ENCODE data around the gene CYP4F3. TPM values are rescaled to one million over a fixed set of nuclear protein-coding genes. Genes with fewer than 3 reads are reported as not detected.

Gene CYP4F3, protein sequence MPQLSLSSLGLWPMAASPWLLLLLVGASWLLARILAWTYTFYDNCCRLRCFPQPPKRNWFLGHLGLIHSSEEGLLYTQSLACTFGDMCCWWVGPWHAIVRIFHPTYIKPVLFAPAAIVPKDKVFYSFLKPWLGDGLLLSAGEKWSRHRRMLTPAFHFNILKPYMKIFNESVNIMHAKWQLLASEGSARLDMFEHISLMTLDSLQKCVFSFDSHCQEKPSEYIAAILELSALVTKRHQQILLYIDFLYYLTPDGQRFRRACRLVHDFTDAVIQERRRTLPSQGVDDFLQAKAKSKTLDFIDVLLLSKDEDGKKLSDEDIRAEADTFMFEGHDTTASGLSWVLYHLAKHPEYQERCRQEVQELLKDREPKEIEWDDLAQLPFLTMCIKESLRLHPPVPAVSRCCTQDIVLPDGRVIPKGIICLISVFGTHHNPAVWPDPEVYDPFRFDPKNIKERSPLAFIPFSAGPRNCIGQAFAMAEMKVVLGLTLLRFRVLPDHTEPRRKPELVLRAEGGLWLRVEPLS
- total RNA-seq: under 1 TPM in 2 of 4 donors, not detected in 2; 0.33 to 0.94 TPM

DNA sequence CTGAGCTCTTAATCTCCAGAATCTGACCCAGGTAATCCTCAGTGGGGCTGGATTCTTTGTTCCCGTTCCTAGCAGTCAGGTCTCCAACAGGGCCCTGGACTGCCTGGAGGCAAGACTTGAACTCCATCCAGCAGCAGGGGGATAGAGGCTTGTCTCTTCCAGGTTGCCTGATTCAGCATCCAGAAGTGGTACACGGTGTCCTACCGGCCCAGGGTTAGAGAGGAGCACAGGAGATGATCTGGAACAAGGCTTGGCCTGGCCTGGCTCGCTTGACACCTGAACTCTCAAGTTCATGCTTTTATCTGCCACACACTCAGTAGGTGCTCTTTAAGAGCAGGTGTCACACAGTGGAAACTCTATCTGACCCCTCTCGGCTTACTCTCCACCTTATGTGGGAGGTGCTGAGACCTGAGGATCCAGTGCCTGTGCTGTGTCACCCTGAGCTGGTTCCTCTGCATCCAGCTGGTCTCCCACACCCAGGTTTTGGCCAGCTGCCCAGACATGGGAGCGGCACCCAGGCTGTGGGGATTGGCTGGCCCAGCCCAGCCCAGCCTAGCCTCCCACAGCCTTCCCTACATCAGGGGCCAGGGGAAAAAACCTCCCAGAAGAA is at the start of gene CYP4F3:
TSS of gene CYP4F3 (plus strand) at position 604 of the 610 bp plus-strand sequence. CDS start 519 bp downstream, outside the sequence.
- TF ChIP-seq, protein P1, sequence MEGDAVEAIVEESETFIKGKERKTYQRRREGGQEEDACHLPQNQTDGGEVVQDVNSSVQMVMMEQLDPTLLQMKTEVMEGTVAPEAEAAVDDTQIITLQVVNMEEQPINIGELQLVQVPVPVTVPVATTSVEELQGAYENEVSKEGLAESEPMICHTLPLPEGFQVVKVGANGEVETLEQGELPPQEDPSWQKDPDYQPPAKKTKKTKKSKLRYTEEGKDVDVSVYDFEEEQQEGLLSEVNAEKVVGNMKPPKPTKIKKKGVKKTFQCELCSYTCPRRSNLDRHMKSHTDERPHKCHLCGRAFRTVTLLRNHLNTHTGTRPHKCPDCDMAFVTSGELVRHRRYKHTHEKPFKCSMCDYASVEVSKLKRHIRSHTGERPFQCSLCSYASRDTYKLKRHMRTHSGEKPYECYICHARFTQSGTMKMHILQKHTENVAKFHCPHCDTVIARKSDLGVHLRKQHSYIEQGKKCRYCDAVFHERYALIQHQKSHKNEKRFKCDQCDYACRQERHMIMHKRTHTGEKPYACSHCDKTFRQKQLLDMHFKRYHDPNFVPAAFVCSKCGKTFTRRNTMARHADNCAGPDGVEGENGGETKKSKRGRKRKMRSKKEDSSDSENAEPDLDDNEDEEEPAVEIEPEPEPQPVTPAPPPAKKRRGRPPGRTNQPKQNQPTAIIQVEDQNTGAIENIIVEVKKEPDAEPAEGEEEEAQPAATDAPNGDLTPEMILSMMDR (IDR thresholded peaks at IDR 0.05; ENCODE audit: low read depth): no peak

DNA sequence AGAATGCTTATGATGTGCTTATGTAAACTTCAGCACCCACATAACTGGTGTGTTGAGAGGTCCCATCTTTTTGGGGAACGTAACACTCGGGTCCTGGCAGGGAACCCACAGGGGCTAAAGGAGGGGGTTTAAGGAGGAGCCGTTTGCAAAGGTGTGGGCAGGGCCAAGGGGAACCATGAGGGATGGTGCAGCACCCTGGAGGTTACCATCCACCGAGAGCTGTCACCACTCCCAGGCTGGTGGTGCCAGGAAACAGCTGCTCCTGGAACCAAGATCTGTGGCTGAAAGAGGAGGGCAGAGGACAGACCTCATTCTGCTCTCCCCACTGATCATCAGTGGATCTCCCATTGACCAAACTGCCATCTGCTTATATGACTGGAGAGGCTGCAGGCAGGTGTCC is 48.9 kb upstream of the CYP4F3 start:
- TF ChIP-seq, protein P1 (IDR thresholded peaks at IDR 0.05; ENCODE audit: low read depth): no peak

DNA sequence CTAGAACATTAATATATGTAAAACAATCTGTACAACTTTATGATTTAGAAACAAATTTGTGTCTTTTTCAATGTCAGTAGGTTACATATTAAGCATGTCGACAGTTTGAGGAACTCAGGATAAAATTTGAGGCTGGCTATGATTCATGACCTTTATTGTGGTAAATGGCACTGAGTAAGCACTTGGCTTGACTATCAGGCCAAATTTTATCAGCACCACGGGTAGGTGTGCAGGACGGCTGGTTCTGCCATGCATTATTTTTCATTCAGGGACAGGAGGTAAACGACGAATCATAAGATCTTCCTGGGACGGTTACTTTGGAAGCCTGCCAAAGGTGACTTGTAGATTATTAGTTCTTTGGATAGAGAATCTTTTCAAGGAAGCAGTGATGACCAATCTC is 45.6 kb upstream of the CYP4F3 start:
- TF ChIP-seq, protein P1 (IDR thresholded peaks at IDR 0.05; ENCODE audit: low read depth): no peak

DNA sequence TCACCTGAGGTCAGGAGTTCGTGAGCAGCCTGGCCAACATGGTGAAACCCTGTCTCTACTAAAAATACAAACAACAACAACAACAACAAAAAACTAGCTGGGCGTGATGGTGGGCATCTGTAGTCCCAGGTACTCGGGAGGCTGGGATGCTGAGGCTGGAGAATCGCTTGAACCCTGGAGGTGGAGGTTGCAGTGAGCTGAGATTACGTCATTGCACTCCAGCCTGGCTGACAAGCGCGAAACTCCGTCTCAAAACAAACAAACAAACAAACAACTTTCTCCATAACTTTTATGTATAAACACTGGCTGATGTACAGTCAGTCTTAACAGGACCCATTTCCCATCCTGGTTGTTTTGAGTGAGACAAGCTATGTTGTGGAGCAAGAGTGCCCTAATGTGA is 31.4 kb upstream of the CYP4F3 start:
- TF ChIP-seq, protein P1 (IDR thresholded peaks at IDR 0.05; ENCODE audit: low read depth): no peak

DNA sequence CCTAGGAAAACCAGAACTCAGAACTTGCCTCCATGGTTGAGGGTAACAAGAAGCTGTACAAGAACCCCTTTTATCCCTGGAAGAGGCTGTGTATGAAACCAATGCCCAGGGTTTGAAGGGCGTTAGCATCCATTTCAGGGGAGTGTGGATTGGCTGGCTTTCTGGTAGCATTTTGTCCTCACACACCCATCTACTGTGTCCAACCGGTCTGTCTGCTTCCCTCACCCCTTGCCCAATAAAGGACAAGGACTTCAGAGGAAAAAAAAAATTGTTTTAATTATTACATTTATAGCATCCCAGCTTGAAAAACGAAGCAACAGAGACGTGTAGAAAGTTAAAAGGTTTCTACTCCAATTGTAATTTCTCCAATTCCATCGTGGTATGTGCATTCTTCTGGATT is 28.4 kb upstream of the CYP4F3 start:
- TF ChIP-seq, protein P1 (IDR thresholded peaks at IDR 0.05; ENCODE audit: low read depth): no peak

DNA sequence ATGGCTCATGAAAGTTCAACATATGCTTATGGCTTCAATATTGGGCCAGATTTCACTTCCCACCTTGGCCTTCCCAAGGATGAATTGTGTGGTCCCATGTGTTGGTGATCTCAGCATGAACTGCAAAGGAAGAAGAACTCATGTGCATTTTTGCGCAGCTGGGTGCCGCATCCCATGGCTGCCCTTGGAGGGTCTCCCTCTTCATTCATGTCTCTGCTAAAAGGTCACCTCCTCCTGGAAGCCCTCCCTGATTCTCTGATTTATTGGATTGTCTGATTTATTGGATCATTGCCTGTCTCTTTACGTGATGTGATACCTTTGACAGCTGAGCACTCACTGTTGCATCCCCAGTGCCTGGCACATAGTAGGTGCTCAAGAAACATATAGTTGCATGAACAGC is 27.4 kb upstream of the CYP4F3 start:
- TF ChIP-seq, protein P1 (IDR thresholded peaks at IDR 0.05; ENCODE audit: low read depth): no peak

Measured in subcutaneous adipose tissue (tissue), 4 donors.